ENCODE measurements around the gene MELK.

Gene MELK

DNA sequence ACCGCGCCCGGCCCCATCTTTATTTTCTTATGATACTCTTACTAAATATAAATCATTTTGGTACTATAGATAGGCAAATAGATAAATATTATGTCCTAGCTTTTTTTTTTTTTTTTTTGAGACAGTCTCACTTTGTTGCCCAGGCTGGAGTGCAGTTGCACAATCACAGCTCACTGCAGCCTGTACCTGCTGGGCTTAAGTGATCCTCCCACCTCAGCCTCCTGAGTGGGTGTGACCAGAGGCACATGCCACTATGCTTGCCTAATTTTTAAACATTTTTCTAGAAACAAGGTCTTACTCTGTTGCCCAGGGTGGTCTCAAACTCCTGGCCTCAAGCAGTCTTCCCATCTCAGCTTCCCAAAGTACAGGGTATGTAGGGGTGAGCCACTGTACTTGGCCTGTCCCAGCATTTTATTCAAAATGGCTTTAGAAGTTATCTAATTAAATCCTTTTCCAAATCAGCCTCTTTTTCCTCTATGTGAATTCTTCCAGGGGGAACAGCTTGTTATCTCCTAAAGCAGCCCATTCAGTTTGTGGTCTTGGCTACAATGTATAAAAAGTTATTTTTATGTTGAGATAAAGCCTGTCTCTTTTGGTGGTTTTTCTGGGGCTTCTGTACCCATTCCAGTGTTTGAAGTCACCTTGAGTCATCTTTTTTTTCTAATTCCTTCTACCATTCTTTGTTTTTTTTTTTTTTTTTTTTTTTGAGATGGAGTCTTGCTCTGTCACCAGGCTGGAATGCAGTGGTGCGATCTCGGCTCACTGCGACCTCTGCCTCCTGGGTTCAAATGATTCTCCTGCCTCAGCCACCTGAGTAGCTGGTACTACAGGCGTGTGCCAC lies 12.1 kb downstream of the MELK start:
- no peak for DNase-seq

GRCh38 chr9:36590231-36590630 lies 17.5 kb downstream of the MELK start:
- DNase-seq = no peak

DNA sequence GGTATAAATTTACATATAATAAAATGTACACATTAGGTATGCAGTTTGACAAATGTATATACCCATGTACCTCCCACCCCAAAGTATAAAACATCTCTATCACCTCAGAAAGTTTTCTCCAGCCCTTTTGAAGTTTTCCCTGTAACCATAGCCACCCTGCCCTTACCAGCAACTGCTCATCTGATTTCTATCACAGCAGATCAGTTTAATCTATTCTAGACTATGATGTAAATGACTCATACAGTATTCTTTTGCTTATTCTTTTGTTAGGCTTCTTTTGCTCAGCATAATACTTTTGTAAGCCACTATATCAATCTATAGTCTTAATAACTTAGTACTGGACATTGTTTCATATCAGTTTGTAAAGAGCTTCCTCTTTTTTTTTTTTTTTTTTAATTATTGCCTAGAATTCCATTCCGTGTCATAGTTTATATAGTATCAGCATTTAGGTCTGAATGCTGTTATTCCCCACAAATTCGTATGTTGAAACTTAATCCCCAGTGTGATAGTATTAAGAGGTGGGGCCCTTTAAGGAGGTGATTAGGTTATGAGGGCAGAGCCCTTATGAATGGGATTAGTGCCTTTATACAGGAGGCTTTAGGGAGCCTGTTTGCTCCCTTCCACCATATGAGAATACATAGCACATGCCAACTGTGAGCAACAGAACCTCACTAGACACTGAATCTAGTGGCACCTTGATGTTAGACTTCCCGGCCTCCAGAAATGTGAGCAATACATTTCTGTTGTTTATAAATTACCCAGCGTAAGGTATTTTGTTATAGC lies 20.3 kb downstream of the MELK start:
- DNase-seq = no peak

GRCh38 chr9:36594213-36594612 lies 21.5 kb downstream of the MELK start:
- DNase-seq = no peak

DNA sequence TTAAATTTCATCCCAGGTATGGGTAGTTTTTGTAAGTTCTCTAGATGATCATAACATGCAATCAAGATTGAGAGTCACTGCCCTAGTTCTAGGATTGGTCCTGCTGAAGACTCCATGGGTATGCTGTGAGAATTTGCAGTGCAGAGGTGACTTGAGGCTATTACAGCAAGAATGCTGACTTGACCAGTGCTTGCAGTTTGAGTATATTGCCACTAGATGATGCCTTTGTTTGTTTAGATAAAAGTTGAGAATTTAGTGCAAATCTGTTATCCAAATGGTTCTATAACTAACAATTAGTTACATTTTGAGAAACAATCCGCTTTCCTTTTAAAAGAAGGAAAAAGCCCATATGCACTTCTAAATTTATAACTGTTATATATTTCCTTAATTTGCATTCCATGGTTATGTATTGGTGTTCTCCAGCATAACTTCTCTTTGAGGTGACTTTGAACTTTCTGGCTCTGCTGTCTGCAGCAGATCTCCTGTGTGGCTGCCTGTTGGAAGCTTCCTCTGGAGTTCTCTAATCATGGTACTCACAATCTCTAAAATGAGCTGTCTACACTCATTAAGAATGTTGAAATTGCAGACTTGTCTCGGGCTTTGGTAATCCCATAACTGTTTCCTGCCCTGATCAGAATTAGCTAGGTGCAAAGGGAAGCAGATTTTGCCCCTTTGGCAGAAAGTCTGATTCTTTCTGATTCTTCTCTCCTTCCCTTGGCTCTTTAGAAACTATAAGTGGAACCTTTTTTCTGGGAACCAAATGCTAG lies 24.9 kb downstream of the MELK start:
- DNase-seq = no peak

DNA sequence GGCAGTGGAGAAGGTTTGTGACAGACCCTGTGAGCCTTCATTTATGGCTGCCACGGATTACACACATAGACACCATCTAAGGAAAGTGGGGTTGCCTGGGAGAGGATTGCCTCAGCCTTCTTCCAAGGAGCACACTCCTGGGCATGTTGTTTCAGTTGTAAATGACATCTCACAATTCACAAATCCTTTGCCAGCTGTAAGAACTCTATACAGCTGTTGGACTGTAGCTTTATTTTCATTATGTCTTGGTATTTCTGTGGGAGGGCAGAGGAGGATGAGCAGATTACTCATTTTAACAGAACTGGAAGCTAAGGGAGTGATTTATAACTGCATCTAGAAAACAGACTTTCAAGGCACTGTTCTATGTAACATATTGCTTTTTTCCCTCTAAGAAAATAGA lies 25.6 kb downstream of the MELK start:
- no peak for DNase-seq

- DNase-seq = no peak
These were observed 30.3 kb downstream of the MELK start for GRCh38 chr9:36603006-36603405.

- DNase-seq = no peak
These were observed 36.6 kb downstream of the MELK start for GRCh38 chr9:36609306-36609705.

GRCh38 chr9:36622121-36622520 lies 49.4 kb downstream of the MELK start:
- no peak for DNase-seq

- no peak for DNase-seq
These were observed 50.6 kb downstream of the MELK start for GRCh38 chr9:36623280-36623679.

- DNase-seq = no peak
These were observed 52.4 kb downstream of the MELK start for GRCh38 chr9:36625006-36625615.

GRCh38 chr9:36632892-36633291 lies 60.2 kb downstream of the MELK start:
- DNase-seq = peak; percentile 2

DNA sequence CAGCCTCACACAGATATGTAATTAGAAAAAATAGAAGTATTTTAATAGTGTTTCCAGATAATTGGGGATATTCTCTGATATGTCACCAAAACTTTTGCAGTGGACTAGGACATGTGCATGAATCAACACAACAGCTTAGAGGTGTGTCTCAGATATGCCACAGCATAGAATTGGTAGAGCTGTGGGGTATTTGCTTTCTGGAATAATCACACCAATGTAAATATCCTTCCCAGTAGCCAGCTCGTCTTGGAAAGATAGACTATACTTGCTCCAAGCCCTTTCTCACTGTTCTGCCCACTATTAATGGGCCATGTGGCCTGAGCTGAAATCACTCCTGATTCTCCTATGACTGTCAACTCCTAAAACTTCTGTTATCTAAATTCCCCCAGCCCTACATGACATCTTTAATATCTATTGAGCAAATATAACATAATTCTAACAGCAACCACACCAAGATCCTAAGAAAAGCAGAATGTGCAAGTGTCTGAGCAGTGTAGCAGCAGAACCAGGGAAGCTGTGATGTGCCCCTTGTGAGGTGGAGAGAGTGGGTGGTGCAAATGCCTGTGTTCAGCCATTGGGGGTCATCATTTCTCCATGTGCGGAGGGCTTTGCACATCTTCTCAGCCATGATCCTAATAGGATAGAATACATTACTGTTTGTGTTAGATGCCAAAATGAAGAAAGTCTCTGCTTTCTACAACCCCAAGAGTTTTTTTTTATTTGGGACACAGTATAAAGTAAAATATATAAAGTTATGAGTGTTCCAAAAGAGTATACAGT lies 65.0 kb downstream of the MELK start:
- peak; percentile 3 for DNase-seq

DNA sequence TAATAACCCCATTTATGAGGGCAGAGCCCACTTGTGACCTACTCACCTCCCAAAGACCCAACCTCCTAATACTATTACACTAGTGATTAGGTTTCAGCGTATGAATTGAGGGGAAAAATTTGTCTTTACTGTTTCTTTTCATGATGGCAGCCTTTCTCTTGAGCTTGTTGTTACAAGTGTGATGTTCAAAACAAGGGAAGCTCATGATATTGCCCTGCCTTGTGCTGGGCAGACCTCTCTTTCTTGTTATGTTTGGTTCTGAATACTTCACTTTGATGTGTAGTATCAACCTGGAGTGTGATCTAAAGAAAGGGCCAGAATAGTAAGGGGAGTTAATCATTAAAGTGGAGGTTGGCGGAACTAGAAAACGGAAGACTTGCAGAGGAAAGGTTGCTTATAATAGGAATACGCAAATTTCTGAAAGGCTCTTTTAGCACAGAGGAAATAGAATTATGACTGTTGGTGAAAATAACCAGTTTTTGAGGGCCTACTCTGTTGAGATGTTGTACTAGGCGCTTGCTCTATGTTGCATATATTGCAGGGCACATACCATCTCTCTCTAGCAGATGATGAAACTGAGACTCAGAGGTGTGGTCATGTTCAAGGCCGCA lies 68.2 kb downstream of the MELK start:
- DNase-seq = no peak

- DNase-seq = no peak
These were observed 70.1 kb downstream of the MELK start for GRCh38 chr9:36642817-36643216.

DNA sequence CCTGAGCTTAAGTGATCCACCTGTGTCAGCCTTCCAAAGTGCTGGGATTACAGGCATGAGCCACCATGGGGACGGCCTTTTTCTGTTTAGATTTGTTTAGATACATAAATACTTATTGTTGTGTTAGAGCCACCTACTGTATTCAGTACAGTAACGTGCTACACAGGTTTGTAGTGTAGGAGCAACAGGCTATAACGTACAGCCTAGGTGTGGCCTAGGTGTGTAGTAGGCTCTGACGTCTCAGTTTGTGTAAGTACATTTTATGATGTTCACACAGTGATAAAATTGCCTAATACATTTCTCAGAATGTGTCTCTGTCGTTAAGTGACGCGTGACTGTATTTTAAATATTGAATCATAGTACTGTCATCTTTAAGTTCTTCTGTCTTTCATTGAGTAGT lies 84.1 kb downstream of the MELK start:
- DNase-seq = no peak

DNA sequence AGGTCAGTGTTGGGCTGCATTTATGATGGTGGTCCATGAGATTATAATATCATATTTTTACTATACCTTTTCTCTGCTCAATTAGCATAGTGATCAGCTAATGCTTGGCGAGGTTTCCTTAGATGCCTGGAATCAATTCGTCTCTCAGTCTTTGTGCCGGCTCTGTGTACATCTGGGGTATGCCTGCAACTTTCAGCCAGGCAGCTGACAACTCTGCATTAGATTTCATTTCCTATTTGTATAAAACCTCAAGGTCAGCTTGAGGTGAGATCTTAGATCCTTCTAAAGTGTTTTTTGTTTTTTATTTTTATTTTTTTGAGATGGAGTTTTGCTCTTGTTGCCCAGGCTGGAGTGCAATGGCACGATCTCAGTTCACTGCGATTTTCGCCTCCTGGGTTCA lies 86.8 kb downstream of the MELK start:
- DNase-seq = no peak

GRCh38 chr9:36664806-36665205 lies 92.1 kb downstream of the MELK start:
- DNase-seq = no peak

GRCh38 chr9:36665387-36665786 lies 92.7 kb downstream of the MELK start:
- no peak for DNase-seq

DNA sequence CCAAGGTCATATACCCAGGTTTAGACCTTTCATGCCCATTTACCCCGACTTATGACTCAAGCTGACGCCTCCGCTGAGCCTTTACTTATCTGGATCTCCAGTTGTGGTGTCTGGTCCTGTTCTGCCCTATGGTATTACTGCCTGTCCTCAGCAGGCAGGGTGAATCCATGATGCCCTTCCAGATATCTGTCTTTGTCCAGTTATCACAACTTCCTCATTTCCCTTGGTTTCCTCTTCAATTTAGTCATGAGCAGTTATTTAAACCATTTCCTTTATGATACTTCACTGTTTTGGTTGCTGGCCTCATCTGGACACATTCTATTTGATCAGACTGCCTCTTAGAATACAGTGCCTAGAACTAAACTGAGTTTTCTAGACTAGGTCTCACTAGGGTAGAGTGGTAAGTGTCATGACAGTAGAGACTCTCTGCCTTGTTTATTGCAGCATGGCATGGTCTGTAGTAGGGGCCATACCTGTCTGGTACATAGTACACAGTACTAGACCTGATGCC lies 93.3 kb downstream of the MELK start:
- DNase-seq = no peak

GRCh38 chr9:36671561-36671960 lies 98.9 kb downstream of the MELK start:
- no peak for DNase-seq

DNA sequence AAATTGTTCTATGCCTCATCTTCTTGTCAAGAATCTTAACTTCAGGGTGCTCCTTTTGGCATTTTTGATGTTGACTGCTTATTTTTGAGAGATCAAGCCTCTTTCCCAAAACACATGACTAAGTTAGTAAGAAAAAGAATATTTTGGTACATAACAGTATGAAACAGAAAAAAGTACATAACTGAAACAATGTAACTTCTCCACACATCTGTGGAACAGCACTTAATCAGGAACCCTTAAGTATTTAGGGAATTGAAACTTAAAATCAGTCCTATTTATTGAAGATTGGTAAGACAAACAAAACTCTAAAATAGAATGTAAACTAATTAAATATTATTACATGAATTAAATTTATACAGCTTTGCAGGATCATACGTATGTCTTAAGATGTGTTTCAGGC lies 103.4 kb downstream of the MELK start:
- no peak for DNase-seq

Data from NCI-H2029 treated with DMSO at 0.1 percent for 48 hours (cell line).